IMR-90 (cell line): ENCODE data around the gene FERMT3. TPM values are rescaled to one million over a fixed set of nuclear protein-coding genes. Genes with fewer than 3 reads are reported as not detected.
A peak's percentile ranks its signal among the peaks of the same experiment; 100 is the strongest.

Experiments
- ATAC-seq: fragments of 200-7000 bp; cut with Tn5 transposase; 2 replicates; pipeline ENCODE4 v1.9.1; 2020; ENCODE audit warnings: low read depth, mild to moderate bottlenecking, moderate library complexity
- BruUV-seq: library from RNA; stranded (reverse); fragments of 400-500 nt; replicated peaks from 2 replicates; lab custom pipeline; 2021; lab: Mats Ljungman, UMichigan
- CTCF ChIA-PET: fragments of 300-600 bp; formaldehyde crosslinking; extraction: SDS; loops from one replicate; lab custom pipeline; 2021; ENCODE audit warnings: antibody characterized with exemption; lab: Yijun Ruan, JAX
- POLR2A ChIA-PET: fragments of 300-600 bp; sonication (Branson Sonifier 250); formaldehyde crosslinking; loops from one replicate; lab custom pipeline; 2022; ENCODE audit warnings: antibody characterized with exemption; ENCODE audit not compliant: unreplicated experiment; lab: Charles Lee
- DNase-seq: peaks from one replicate; pipeline ENCODE4 v3.0.0; 2013
- H2AFZ ChIP-seq: replicated peaks from 2 replicates; pipeline ENCODE3; 2013; ENCODE audit warnings: low read length, mild to moderate bottlenecking; ENCODE audit not compliant: poor library complexity
- H2AK5ac ChIP-seq: 2 replicates; pipeline ENCODE4 v1.6.1; 2013; ENCODE audit warnings: low read depth, low read length, inconsistent platforms
- H2AK9ac ChIP-seq: replicated peaks from 2 replicates; pipeline ENCODE3; 2013; ENCODE audit warnings: mild to moderate bottlenecking, low read depth, low read length, moderate library complexity; ENCODE audit not compliant: poor library complexity
- H2BK120ac ChIP-seq: 2 replicates; pipeline ENCODE4 v1.6.1; 2013; ENCODE audit warnings: low read depth, low read length, inconsistent platforms
- H2BK15ac ChIP-seq: 3 replicates; pipeline ENCODE4 v1.6.1; 2013; ENCODE audit warnings: low read depth, low read length, inconsistent platforms
- H2BK20ac ChIP-seq: 2 replicates; pipeline ENCODE4 v1.6.1; 2013; ENCODE audit warnings: low read depth, mild to moderate bottlenecking, inconsistent platforms, low read length, moderate library complexity
- H2BK5ac ChIP-seq: 2 replicates; pipeline ENCODE4 v1.6.1; 2013; ENCODE audit warnings: mild to moderate bottlenecking, low read depth, low read length, inconsistent platforms; ENCODE audit not compliant: poor library complexity, severe bottlenecking
- H3K14ac ChIP-seq: replicated peaks from 2 replicates; pipeline ENCODE4 v1.6.1; 2013; ENCODE audit warnings: low read depth, low read length, inconsistent platforms
- H3K18ac ChIP-seq: 2 replicates; pipeline ENCODE4 v1.6.1; 2013; ENCODE audit warnings: low read depth, low read length, control low read depth
- H3K23ac ChIP-seq: 2 replicates; pipeline ENCODE4 v1.6.1; 2013; ENCODE audit warnings: low read depth, low read length, inconsistent platforms
- H3K27ac ChIP-seq: 2 replicates; pipeline ENCODE4 v1.5.1; 2013; ENCODE audit warnings: mild to moderate bottlenecking, control low read depth, low read length; ENCODE audit not compliant: insufficient read depth
- H3K27me3 ChIP-seq: 2 replicates; pipeline ENCODE4 v1.6.1; 2013; ENCODE audit warnings: low read length; ENCODE audit not compliant: control insufficient read depth, insufficient read depth
- H3K36me3 ChIP-seq: 2 replicates; pipeline ENCODE4 v1.6.1; 2013; ENCODE audit warnings: low read length, mixed read lengths; ENCODE audit not compliant: control insufficient read depth, insufficient read depth
- H3K4ac ChIP-seq: 2 replicates; pipeline ENCODE4 v1.6.1; 2013; ENCODE audit warnings: low read depth, low read length, inconsistent platforms
- H3K4me1 ChIP-seq: 2 replicates; pipeline ENCODE4 v1.6.1; 2013; ENCODE audit warnings: low read length, mixed read lengths; ENCODE audit not compliant: control insufficient read depth, insufficient read depth
- H3K4me2 ChIP-seq: 2 replicates; pipeline ENCODE4 v1.6.1; 2013; ENCODE audit warnings: low read depth, mild to moderate bottlenecking, control low read depth, low read length, moderate library complexity
- H3K4me3 ChIP-seq: 2 replicates; pipeline ENCODE4 v1.5.1; 2013; ENCODE audit warnings: low read depth, mild to moderate bottlenecking, control low read depth, low read length, moderate library complexity; ENCODE audit not compliant: insufficient read depth
- H3K56ac ChIP-seq: 2 replicates; pipeline ENCODE4 v1.6.1; 2013; ENCODE audit warnings: low read length, inconsistent platforms; ENCODE audit not compliant: insufficient read depth; ENCODE audit errors: extremely low read depth
- H3K79me1 ChIP-seq, 2 experiments: 2 replicates each; pipeline ENCODE4 v1.6.1; 2013; ENCODE audit warnings: low read length in 2 of 2, inconsistent platforms in 1 of 2, low read depth in 1 of 2
- H3K9ac ChIP-seq: 2 replicates; pipeline ENCODE4 v1.6.1; 2013; ENCODE audit warnings: low read depth, low read length, control low read depth
- H3K9me1 ChIP-seq: 2 replicates; pipeline ENCODE4 v1.6.1; 2013; ENCODE audit warnings: low read length, inconsistent platforms; ENCODE audit not compliant: insufficient read depth
- H3K9me3 ChIP-seq: 2 replicates; pipeline ENCODE4 v1.6.1; 2013; ENCODE audit warnings: low read length; ENCODE audit not compliant: control insufficient read depth, insufficient read depth
- H4K20me1 ChIP-seq: 2 replicates; pipeline ENCODE4 v1.6.1; 2013; ENCODE audit warnings: low read length, inconsistent platforms; ENCODE audit not compliant: insufficient read depth
- H4K5ac ChIP-seq: 2 replicates; pipeline ENCODE4 v1.6.1; 2013; ENCODE audit warnings: mild to moderate bottlenecking, low read depth, low read length, control low read depth
- H4K8ac ChIP-seq, 2 experiments: 2 replicates each; pipeline ENCODE4 v1.6.1; 2013; ENCODE audit warnings: low read depth in 2 of 2, low read length in 2 of 2, control low read depth in 1 of 2, inconsistent platforms in 1 of 2
- H4K91ac ChIP-seq: 2 replicates; pipeline ENCODE4 v1.6.1; 2013; ENCODE audit warnings: low read depth, low read length, inconsistent platforms; ENCODE audit not compliant: insufficient read depth
- BHLHE40 ChIP-seq: fragments of 150-350 bp; IDR thresholded peaks from 2 replicates; pipeline ENCODE4 v1.6.1; 2016; ENCODE audit warnings: mild to moderate bottlenecking, low read depth, low read length
- CEBPB ChIP-seq: IDR thresholded peaks from 2 replicates; pipeline ENCODE4 v1.6.1; 2012; ENCODE audit warnings: low read depth, low read length, improper control_type of control experiment
- CHD1 ChIP-seq: IDR thresholded peaks from 2 replicates; pipeline ENCODE4 v1.6.1; 2012; ENCODE audit warnings: low read depth, low read length, improper control_type of control experiment
- FOS ChIP-seq: fragments of 150-350 bp; IDR thresholded peaks from 2 replicates; pipeline ENCODE4 v1.6.1; 2016; ENCODE audit warnings: low read depth, low read length
- MAFK ChIP-seq: IDR thresholded peaks from 2 replicates; pipeline ENCODE4 v1.6.1; 2012; ENCODE audit warnings: low read depth, low read length, improper control_type of control experiment
- MAZ ChIP-seq: IDR thresholded peaks from 2 replicates; pipeline ENCODE4 v1.6.1; 2012; ENCODE audit warnings: low read depth, mild to moderate bottlenecking, low read length, improper control_type of control experiment, moderate library complexity, borderline replicate concordance
- MXI1 ChIP-seq: IDR thresholded peaks from 2 replicates; pipeline ENCODE4 v1.6.1; 2012; ENCODE audit warnings: low read depth, mild to moderate bottlenecking, low read length, moderate library complexity, borderline replicate concordance
- NFE2L2 ChIP-seq: fragments of 150-350 bp; IDR thresholded peaks from 2 replicates; pipeline ENCODE4 v1.6.1; 2016; ENCODE audit warnings: low read depth, mild to moderate bottlenecking, low read length
- POLR2A ChIP-seq: IDR thresholded peaks from 2 replicates; pipeline ENCODE4 v1.6.1; 2012; ENCODE audit warnings: mild to moderate bottlenecking, low read depth, low read length
- RCOR1 ChIP-seq: IDR thresholded peaks from 2 replicates; pipeline ENCODE4 v1.6.1; 2012; ENCODE audit warnings: mild to moderate bottlenecking, low read length, improper control_type of control experiment; ENCODE audit not compliant: insufficient replicate concordance
- RFX5 ChIP-seq: IDR thresholded peaks from 2 replicates; pipeline ENCODE4 v1.8.0; 2012; ENCODE audit warnings: low read depth, mild to moderate bottlenecking, low read length, moderate library complexity
- SMC3 ChIP-seq: fragments of 150-350 bp; IDR thresholded peaks from 2 replicates; pipeline ENCODE4 v1.6.1; 2016; ENCODE audit warnings: low read depth, mild to moderate bottlenecking, antibody characterized with exemption, low read length, moderate library complexity
- USF2 ChIP-seq: fragments of 150-350 bp; IDR thresholded peaks from 2 replicates; pipeline ENCODE4 v1.6.1; 2017; ENCODE audit warnings: mild to moderate bottlenecking, antibody characterized with exemption, low read length, low read depth
- WGBS, 2 experiments: methylation state at CpG; one replicate each; pipeline versions ENCODE4 v1.1.5 to v1.1.7; 2013; ENCODE audit warnings: missing lambda C conversion rate in 2 of 2; ENCODE audit not compliant: insufficient read length in 1 of 2; ENCODE audit errors: extremely low coverage in 2 of 2; 5-methylcytosine and 5-hydroxymethylcytosine counted together
- dilution Hi-C: fragments of 300-500 bp; cut with HindIII; formaldehyde crosslinking; loops from one replicate; pipeline ENCODE4 v1.14.3; 2018; ENCODE audit warnings: low sequenced_read_pairs; ENCODE audit not compliant: unreplicated experiment
- in situ Hi-C: fragments of 300-500 bp; cut with MboI; formaldehyde crosslinking; loops from 3 replicates; pipeline ENCODE4 v1.14.3; 2019; ENCODE audit warnings: low sequenced_read_pairs, inconsistent platforms, mixed read lengths
- intact Hi-C: fragments of 100-400 bp; cut with micrococcal nuclease; formaldehyde crosslinking; loops from 2 replicates; pipeline ENCODE4 v1.10.0; 2022
- polyA plus RNA-seq, 3 experiments: library from polyadenylated mRNA; depleted of rRNA; stranded (reverse); fragments of >200 nt; gene quantifications; 2 replicates each; pipeline ENCODE4 v1.2.3, GENCODE V29; 2012; ENCODE audit warnings: low replicate concordance in 1 of 3
- total RNA-seq: library from RNA; depleted of rRNA; stranded (reverse); fragments of >200 nt; gene quantifications from 2 replicates; pipeline ENCODE4 v1.2.3, GENCODE V29; 2012
- TF ChIP-seq, protein P1 (sequence below): fragments of 150-350 bp; IDR thresholded peaks from 2 replicates; pipeline ENCODE4 v1.6.1; 2016; ENCODE audit warnings: low read depth, mild to moderate bottlenecking, low read length, moderate library complexity, borderline replicate concordance

Gene FERMT3
- total and polyA plus RNA-seq, 2 of the 4 experiments (the other 2 are of a cell fraction) = 0.36 to 2.3 TPM

DNA sequence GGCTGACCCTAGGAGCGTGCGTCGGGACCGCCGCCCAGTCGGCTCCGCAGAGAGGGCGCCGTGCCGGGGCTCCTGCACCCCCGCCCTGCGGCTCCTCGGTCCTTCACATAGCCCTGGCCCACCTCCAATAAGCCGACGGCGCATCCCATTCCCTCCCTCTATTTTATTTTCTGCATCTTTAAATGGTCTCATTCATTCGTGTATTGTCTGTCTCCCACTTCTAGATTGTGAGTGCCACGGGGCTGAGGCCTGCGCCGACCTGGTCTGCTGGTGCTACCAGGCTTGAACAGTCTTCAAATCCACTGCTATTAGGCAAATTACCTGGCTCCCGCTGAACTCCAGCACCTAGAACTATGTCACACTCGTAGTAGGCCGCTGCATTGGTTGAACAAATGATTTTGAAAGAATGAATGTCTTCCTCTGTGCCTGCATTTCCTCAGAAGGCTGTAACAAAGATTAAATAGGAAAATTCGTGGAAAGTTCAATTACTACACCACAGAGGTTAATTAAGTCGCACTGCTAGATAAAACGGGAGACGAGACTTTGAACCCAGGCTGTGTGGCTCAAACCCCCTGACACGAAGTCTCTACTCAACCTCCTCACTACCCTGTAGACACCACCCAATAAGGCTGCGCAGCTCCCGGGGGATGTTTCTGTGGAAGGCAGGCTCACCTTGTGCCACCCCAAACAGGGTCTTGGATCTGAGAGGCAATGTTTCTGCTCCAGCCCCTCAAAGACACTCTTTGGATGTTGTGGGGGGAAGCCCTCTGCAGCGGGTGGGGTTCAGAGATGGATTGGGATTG, 41.4 kb downstream of the FERMT3 start:
- POLR2A ChIA-PET = no interaction called here
- peak overlapping the region; percentile 39 for H3K9ac ChIP-seq
- peaks cover 10% of the 10 kb centered on the region for H3K36me3 ChIP-seq
- dilution Hi-C loops = no loop called here
- no peak overlapping the region for H2BK120ac ChIP-seq
- H3K79me1 ChIP-seq = peaks cover 3 to 36% of the 10 kb centered on the region in 2 experiments; a peak in 3 of 4 replicates
- no peaks in the 10 kb centered on the region for H3K9me1 ChIP-seq
- TF ChIP-seq NFE2L2 = no peak
- TF ChIP-seq MAZ = no peak
- no peak for TF ChIP-seq SMC3
- TF ChIP-seq POLR2A = no peak
- TF ChIP-seq, protein P1, sequence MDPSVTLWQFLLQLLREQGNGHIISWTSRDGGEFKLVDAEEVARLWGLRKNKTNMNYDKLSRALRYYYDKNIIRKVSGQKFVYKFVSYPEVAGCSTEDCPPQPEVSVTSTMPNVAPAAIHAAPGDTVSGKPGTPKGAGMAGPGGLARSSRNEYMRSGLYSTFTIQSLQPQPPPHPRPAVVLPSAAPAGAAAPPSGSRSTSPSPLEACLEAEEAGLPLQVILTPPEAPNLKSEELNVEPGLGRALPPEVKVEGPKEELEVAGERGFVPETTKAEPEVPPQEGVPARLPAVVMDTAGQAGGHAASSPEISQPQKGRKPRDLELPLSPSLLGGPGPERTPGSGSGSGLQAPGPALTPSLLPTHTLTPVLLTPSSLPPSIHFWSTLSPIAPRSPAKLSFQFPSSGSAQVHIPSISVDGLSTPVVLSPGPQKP = no peak
- no peak for TF ChIP-seq MAFK
- no peak for TF ChIP-seq RFX5
- TF ChIP-seq CEBPB = no peak
- TF ChIP-seq CHD1 = no peak
- TF ChIP-seq USF2 = no peak
- no peak for TF ChIP-seq MXI1
- no peak for TF ChIP-seq RCOR1
- TF ChIP-seq BHLHE40 = no peak
- TF ChIP-seq FOS = no peak
- H4K91ac ChIP-seq = peak overlapping the region; percentile 58; the same call in 1 of the 2 replicates
- no peaks in the 10 kb centered on the region for H3K27me3 ChIP-seq
- BruUV-seq = no TSS peak
- in situ Hi-C loops = no loop called here
- intact Hi-C loops = no loop called here
- DNase-seq (no peak), ATAC-seq (no peak)
- no peak overlapping the region; the same call in 1 of the 2 replicates for H3K27ac ChIP-seq
- H3K4ac ChIP-seq = peak overlapping the region; percentile 67
- H2BK5ac ChIP-seq = peak overlapping the region; percentile 6
- no peak overlapping the region for H2BK20ac ChIP-seq
- peaks cover 11% of the 10 kb centered on the region for H3K4me1 ChIP-seq
- H3K56ac ChIP-seq = no peak overlapping the region
- peak overlapping the region; percentile 93 for H2AK9ac ChIP-seq
- 0 out of 2 replicates have a peak overlapping the region, but pooled peaks have one; percentile 22 for H3K23ac ChIP-seq
- H3K4me2 ChIP-seq = peak overlapping the region; percentile 76
- CTCF ChIA-PET = no interaction called here
- peak overlapping the region; percentile 24 for H3K4me3 ChIP-seq
- H4K20me1 ChIP-seq = peaks cover 22% of the 10 kb centered on the region
- peak overlapping the region; percentile 91 for H2AK5ac ChIP-seq
- H3K18ac ChIP-seq = no peak overlapping the region
- H3K14ac ChIP-seq = no peak overlapping the region
- H4K5ac ChIP-seq = peak overlapping the region; percentile 80
- peak overlapping the region; percentile 91 to 99 for H4K8ac ChIP-seq
- H3K9me3 ChIP-seq = no peaks in the 10 kb centered on the region
- no peak overlapping the region for H2BK15ac ChIP-seq
- H2AFZ ChIP-seq = peak overlapping the region; percentile 92
- 39% methylated on average over 9 of the region's 31 CpGs; no CpG with 5 or more reads in 1 of the 2 experiments for WGBS, 2 experiments
